IPS-15b (cell line): Measurements from ENCODE around the gene IQGAP1.

Experiments
- H3K27me3 ChIP-seq: one replicate; pipeline ENCODE4 v1.6.1; 2013; ENCODE audit warnings: low read length; ENCODE audit not compliant: control insufficient read depth, insufficient read depth
- H3K36me3 ChIP-seq: one replicate; pipeline ENCODE4 v1.6.1; 2013; ENCODE audit warnings: low read length; ENCODE audit not compliant: control insufficient read depth, insufficient read depth
- H3K4me1 ChIP-seq: one replicate; pipeline ENCODE4 v1.6.1; 2013; ENCODE audit warnings: mild to moderate bottlenecking, low read length; ENCODE audit not compliant: control insufficient read depth, insufficient read depth
- H3K4me3 ChIP-seq: one replicate; pipeline ENCODE4 v1.5.1; 2013; ENCODE audit warnings: low read depth, low read length
- H3K9ac ChIP-seq: one replicate; pipeline ENCODE4 v1.6.1; 2013; ENCODE audit warnings: low read depth, mild to moderate bottlenecking, low read length
- H3K9me3 ChIP-seq: one replicate; pipeline ENCODE4 v1.6.1; 2013; ENCODE audit warnings: mild to moderate bottlenecking, low read length; ENCODE audit not compliant: control insufficient read depth, insufficient read depth

Gene IQGAP1

DNA sequence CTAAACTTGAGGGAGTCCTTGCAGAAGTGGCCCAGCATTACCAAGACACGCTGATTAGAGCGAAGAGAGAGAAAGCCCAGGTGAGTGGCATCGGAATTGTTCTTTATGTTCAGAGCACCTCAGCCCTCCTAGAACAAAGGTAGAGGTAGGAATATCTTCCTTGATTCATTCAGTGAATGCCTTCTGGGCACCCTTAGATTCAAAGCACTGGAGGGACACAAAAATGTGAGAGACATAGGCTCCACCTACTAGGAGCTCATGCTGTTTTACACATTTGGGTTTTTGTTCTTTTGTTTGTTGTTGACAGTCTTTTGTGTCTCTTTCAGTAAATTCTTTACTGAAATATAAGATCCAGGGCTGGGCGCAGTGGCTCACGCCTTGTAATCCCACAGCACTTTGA, 68.2 kb downstream of the IQGAP1 start:
- Histone ChIP-seq H3K9ac (no peak overlapping the region), H3K4me1 (peaks cover 2% of the 10 kb centered on the region), H3K27me3 (no peaks in the 10 kb centered on the region), H3K9me3 (no peaks in the 10 kb centered on the region), H3K36me3 (peaks cover 13% of the 10 kb centered on the region), H3K4me3 (no peak overlapping the region)

GRCh38 chr15:90458061-90458460, 70.0 kb downstream of the IQGAP1 start:
- Histone ChIP-seq H3K27me3 (no peaks in the 10 kb centered on the region), H3K4me3 (no peak overlapping the region), H3K9me3 (no peaks in the 10 kb centered on the region), H3K36me3 (peaks cover 7% of the 10 kb centered on the region), H3K4me1 (no peaks in the 10 kb centered on the region), H3K9ac (no peak overlapping the region)

DNA sequence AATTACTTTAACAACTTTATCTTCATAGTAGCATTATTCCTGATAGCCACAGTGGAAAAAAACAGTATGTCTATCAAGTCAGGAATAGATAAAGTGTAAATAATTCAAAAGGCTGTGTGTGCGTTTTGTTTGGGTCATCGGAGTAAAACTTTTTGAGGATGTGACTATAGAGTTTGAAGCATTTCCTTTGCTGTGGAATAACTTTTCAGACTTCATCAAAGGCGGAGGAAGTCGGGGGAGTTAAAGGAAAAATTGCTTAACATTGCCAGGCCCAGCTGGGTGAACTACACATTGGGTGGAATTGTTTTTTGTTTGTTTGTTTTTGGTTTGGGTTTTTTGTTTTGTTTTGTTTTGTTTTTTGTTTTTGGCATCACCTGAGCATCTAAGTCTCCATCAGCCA, 71.3 kb downstream of the IQGAP1 start:
- Histone ChIP-seq H3K4me3 (no peak overlapping the region), H3K4me1 (no peaks in the 10 kb centered on the region), H3K27me3 (no peaks in the 10 kb centered on the region), H3K9ac (no peak overlapping the region), H3K36me3 (peaks cover 6% of the 10 kb centered on the region), H3K9me3 (no peaks in the 10 kb centered on the region)

GRCh38 chr15:90460142-90460824, 72.2 kb downstream of the IQGAP1 start:
- Histone ChIP-seq H3K4me3 (no peak overlapping the region), H3K9ac (no peak overlapping the region), H3K36me3 (peaks cover 6% of the 10 kb centered on the region), H3K4me1 (no peaks in the 10 kb centered on the region), H3K9me3 (no peaks in the 10 kb centered on the region), H3K27me3 (no peaks in the 10 kb centered on the region)

DNA sequence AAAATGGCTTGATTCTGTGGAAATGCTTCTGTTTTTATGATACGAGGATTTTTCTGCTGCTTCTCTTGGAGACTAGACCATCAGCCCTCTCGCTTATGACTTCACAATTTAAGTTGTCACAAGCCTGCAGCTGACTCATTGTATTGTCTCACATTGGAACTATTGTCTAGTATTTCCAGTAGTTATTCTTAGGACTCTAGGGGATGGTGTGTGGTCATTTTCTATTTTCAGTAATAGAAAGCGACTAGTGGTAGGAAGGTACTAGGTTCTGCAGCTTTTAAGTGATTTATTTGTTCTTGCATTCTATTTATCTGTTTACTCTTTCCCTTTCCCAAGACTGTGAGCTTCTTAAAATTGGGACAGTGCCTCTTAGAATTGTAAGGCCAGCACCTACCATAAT, 75.3 kb downstream of the IQGAP1 start:
- Histone ChIP-seq H3K36me3 (peaks cover 4% of the 10 kb centered on the region), H3K4me1 (no peaks in the 10 kb centered on the region), H3K9ac (no peak overlapping the region), H3K4me3 (no peak overlapping the region), H3K9me3 (no peaks in the 10 kb centered on the region), H3K27me3 (no peaks in the 10 kb centered on the region)

DNA sequence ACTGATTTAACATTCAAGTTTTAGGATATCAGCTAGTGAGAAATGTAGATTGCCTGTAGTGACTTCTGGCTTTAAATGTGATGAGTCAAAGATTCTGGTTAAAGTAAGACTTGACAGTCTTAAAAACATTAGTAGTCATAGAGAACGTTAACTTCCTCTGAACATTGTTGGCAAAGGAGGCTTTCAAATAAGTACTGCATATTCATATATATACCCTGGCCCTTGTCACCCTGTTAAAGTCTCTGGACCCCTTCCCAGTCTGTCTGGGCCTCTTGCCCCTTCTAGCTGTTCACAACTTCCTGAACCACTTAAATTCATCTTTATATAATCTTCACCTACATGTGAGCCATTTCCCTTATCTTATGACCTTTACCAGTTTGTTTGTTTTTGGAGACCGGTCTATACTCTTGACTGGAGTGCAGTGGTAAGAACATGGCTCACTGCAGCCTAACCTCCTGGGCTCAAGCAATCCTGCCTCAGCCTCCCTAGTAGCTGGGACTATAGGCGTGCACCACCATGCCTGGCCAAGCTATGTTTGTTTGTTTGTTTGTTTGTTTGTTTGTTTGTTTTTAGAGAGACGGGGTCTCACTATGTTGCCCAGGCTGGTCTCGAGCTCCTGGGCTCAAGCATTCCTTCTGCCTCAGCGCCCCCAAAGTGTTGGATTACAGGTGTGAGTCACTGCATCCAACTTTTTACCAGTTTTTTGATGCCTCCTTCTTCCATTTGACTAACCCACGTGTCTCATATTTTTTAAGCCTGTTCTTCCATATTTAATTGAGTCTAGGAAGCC, 77.3 kb downstream of the IQGAP1 start:
- H3K27me3 ChIP-seq: no peaks in the 10 kb centered on the region
- H3K9ac ChIP-seq: no peak overlapping the region
- no peaks in the 10 kb centered on the region for H3K4me1 ChIP-seq
- H3K4me3 ChIP-seq: no peak overlapping the region
- H3K9me3 ChIP-seq: no peaks in the 10 kb centered on the region
- H3K36me3 ChIP-seq: peaks cover 4% of the 10 kb centered on the region

DNA sequence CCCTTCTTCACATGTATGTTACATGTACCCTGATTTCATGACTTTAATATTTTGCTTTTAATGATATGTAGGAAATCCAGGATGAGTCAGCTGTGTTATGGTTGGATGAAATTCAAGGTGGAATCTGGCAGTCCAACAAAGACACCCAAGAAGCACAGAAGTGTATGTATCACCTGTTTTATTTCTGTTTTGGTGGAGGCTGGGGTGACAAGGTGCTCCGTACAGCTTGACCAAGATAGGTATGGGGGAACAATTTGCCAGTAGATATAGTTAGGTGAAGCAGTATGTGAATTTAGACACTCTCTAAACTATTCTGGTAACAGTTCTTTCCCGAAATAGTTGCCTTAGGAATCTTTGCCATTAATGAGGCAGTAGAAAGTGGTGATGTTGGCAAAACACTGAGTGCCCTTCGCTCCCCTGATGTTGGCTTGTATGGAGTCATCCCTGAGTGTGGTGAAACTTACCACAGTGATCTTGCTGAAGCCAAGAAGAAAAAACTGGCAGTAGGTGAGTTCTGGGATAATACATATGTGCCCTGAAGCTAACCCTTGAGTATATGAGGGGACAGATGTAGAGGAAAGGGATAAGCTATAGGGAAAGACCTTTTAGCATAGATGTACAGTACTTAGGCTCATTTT, 78.0 kb downstream of the IQGAP1 start:
- no peaks in the 10 kb centered on the region for H3K27me3 ChIP-seq
- no peak overlapping the region for H3K4me3 ChIP-seq
- H3K9ac ChIP-seq: no peak overlapping the region
- no peaks in the 10 kb centered on the region for H3K9me3 ChIP-seq
- peaks cover 8% of the 10 kb centered on the region for H3K36me3 ChIP-seq
- H3K4me1 ChIP-seq: no peaks in the 10 kb centered on the region

DNA sequence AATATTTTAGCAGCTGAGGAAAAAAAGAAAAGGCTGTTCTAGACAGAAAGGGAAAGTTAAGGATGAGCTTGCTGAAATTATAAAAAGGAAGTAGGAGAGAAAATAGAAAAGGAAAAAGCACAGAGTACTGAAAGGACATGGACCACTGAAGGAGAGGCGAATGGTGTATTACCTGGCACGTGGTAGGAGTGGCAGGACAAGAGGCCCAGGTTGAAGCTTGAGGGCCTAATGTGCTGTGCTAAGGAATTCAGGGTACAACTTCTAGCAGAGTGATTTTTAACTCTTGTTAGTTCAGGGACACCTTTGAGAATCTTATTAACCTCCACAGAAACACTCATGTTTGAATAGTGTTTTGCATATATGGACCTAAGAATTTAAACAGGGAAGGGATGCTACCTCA, 81.7 kb downstream of the IQGAP1 start:
- Histone ChIP-seq H3K4me1 (no peaks in the 10 kb centered on the region), H3K9me3 (no peaks in the 10 kb centered on the region), H3K4me3 (no peak overlapping the region), H3K9ac (no peak overlapping the region), H3K27me3 (no peaks in the 10 kb centered on the region), H3K36me3 (peaks cover 20% of the 10 kb centered on the region)

GRCh38 chr15:90470453-90470852, 82.4 kb downstream of the IQGAP1 start:
- H3K36me3 ChIP-seq: peaks cover 20% of the 10 kb centered on the region

GRCh38 chr15:90471126-90471525, 83.1 kb downstream of the IQGAP1 start:
- Histone ChIP-seq H3K4me1 (no peaks in the 10 kb centered on the region), H3K27me3 (no peaks in the 10 kb centered on the region), H3K4me3 (no peak overlapping the region), H3K9me3 (no peaks in the 10 kb centered on the region), H3K9ac (no peak overlapping the region), H3K36me3 (peaks cover 20% of the 10 kb centered on the region)

More at GRCh38 chr15:90470453-90470852, 82.4 kb downstream of the IQGAP1 start:
- Histone ChIP-seq H3K9me3 (no peaks in the 10 kb centered on the region), H3K9ac (no peak overlapping the region), H3K4me1 (no peaks in the 10 kb centered on the region), H3K27me3 (no peaks in the 10 kb centered on the region), H3K4me3 (no peak overlapping the region)

- H3K27me3 ChIP-seq: no peaks in the 10 kb centered on the region
- no peak overlapping the region for H3K4me3 ChIP-seq
- peaks cover 20% of the 10 kb centered on the region for H3K36me3 ChIP-seq
- no peak overlapping the region for H3K9ac ChIP-seq
- H3K9me3 ChIP-seq: no peaks in the 10 kb centered on the region
- H3K4me1 ChIP-seq: no peaks in the 10 kb centered on the region
Measured at GRCh38 chr15:90471769-90472168, 83.7 kb downstream of the IQGAP1 start.
